ENCODE measurements around the gene SIM1.

The SIM1 gene

GRCh38 chr6:100453701-100454521 is 10.8 kb downstream of the SIM1 start:
- DNase-seq (ENCODE audit: low spot score): no peak
- TF ChIP-seq, protein P1, sequence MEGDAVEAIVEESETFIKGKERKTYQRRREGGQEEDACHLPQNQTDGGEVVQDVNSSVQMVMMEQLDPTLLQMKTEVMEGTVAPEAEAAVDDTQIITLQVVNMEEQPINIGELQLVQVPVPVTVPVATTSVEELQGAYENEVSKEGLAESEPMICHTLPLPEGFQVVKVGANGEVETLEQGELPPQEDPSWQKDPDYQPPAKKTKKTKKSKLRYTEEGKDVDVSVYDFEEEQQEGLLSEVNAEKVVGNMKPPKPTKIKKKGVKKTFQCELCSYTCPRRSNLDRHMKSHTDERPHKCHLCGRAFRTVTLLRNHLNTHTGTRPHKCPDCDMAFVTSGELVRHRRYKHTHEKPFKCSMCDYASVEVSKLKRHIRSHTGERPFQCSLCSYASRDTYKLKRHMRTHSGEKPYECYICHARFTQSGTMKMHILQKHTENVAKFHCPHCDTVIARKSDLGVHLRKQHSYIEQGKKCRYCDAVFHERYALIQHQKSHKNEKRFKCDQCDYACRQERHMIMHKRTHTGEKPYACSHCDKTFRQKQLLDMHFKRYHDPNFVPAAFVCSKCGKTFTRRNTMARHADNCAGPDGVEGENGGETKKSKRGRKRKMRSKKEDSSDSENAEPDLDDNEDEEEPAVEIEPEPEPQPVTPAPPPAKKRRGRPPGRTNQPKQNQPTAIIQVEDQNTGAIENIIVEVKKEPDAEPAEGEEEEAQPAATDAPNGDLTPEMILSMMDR (IDR thresholded peaks at IDR 0.05; ENCODE audit: extremely low read depth, missing control alignments): no peak

- TF ChIP-seq, protein P1 (IDR thresholded peaks at IDR 0.05; ENCODE audit: extremely low read depth, missing control alignments): no peak
- no peak for DNase-seq (ENCODE audit: low spot score)
Measured at GRCh38 chr6:100452998-100453397, 11.7 kb downstream of the SIM1 start.

- TF ChIP-seq, protein P1 (IDR thresholded peaks at IDR 0.05; ENCODE audit: extremely low read depth, missing control alignments): no peak
- DNase-seq (ENCODE audit: low spot score): no peak
Measured at GRCh38 chr6:100451577-100451976, 13.1 kb downstream of the SIM1 start.

GRCh38 chr6:100449239-100449691 is 15.5 kb downstream of the SIM1 start:
- no peak for DNase-seq (ENCODE audit: low spot score)

DNA sequence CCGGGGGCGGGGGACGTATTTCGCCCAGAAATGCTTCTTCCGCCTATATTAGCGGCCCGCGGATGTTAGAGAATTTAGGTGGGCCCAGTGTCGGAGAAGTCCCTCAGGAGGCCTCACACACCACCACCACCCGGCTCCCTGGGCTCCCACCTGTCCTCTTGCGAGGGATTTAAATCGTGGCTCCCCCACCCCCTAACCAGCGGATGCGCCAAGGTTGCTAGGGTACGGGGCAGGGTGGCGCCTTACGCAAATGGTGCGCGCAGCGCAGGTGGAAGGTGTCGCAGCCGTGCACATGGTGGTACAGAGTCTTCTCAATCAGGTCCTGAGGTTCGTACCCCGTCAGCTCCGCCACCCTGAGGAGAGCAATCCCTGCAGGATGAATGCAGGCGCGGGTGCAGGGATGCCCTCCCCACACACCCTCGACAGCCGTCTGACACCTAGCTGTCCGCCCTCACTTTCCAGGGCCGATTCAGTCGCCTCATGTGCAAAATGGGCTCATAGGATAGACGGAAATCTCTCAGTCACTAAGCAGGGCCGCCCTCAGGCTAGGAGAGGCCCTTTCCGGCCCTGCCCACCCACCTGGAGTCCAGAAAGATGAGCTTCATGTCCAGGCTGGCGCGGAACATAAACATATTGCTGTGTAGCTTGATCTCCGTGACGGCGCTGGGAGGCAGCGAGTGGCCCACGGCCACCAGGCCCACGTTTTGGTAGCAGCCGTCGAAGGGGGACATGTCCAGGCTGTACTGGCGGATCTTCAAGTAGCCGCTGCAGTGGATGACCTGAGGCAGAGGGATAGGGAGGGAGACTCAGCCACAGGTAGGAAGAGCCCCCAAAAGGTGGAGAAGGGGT is 16.6 kb downstream of the SIM1 start:
- TF ChIP-seq, protein P1 (IDR thresholded peaks at IDR 0.05; ENCODE audit: extremely low read depth, missing control alignments): no peak
- DNase-seq (ENCODE audit: low spot score): no peak

More at GRCh38 chr6:100449239-100449691, 15.5 kb downstream of the SIM1 start:
- TF ChIP-seq, protein P1 (IDR thresholded peaks at IDR 0.05; ENCODE audit: extremely low read depth, missing control alignments): no peak

GRCh38 chr6:100447081-100447899 is 17.4 kb downstream of the SIM1 start:
- TF ChIP-seq, protein P1 (IDR thresholded peaks at IDR 0.05; ENCODE audit: extremely low read depth, missing control alignments): no peak
- DNase-seq (ENCODE audit: low spot score): no peak

Data from GM20000 (cell line).